Activated naive CD4-positive, alpha-beta T cell treated with anti-CD3 and anti-CD28 coated beads, Interleukin-2, amount 10 ng/mL, durations not matched to agents 7 days and 5 days (primary cell): ENCODE data around the gene SHROOM3.
"Not testable (repeated sequence)": the region's sequence is repeated elsewhere in the genome, so short reads cannot be mapped to it uniquely, and the experiment has no call there.

Experiments
- CTCF ChIA-PET: fragments of 350-600 bp; sonication (Branson Sonifier 250); formaldehyde crosslinking; loops from one replicate; lab custom pipeline; 2021; ENCODE audit warnings: antibody characterized with exemption; lab: Charles Lee
- DNase-seq: peaks from one replicate; pipeline ENCODE4 v3.0.0-alpha.2; 2020
- H3K27ac Mint-ChIP-seq: one replicate; pipeline ENCODE4 v1.8.0; 2021; ENCODE audit warnings: mild to moderate bottlenecking, moderate library complexity, mixed read lengths
- H3K27me3 Mint-ChIP-seq: one replicate; pipeline ENCODE4 v1.8.0; 2021; ENCODE audit warnings: mild to moderate bottlenecking, mixed read lengths
- H3K36me3 Mint-ChIP-seq: one replicate; pipeline ENCODE4 v1.8.0; 2021; ENCODE audit warnings: mixed read lengths
- H3K4me1 Mint-ChIP-seq: one replicate; pipeline ENCODE4 v1.8.0; 2021; ENCODE audit warnings: mixed read lengths
- H3K4me3 Mint-ChIP-seq: one replicate; pipeline ENCODE4 v1.8.0; 2021; ENCODE audit warnings: mild to moderate bottlenecking, moderate library complexity, mixed read lengths
- H3K9me3 Mint-ChIP-seq: one replicate; pipeline ENCODE4 v1.8.0; 2021; ENCODE audit warnings: mixed read lengths

The SHROOM3 gene

DNA sequence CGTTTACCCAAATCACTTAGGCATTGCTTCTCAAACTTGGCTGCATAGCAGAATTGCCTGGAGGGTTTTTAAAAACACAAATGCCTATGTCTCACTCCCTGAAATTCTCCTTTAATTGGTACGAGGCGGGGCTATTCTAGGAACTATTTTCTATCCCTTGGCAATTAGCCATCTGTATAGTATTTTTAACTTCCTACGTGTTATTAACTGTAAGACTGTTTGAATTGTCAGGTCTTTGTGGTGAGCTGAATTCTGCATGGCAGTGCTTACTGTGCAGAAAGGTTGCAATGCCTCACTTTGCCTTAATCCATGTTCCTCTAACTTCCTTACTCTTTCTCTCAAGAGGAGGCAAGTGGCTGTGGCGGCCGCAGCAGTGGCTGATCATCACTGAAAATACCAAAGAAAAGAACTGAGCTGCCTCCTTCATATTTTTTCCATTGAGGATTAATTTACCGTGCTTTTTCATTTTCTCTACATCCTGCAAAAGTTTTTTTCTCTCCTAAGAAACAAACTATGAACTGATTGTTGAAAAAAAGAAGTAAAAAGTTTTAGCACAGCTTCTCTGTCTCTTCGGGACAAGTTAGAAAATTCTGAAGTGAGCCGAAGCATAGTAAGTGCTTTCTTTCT lies at the start of gene SHROOM3:
Gene SHROOM3, plus strand, starts transcription at position 329 of the 627 bp plus-strand sequence. CDS start 824 bp downstream, outside the sequence.
- Mint-ChIP-seq H3K36me3 (no peaks in the 10 kb centered on the region), H3K4me1 (no peaks in the 10 kb centered on the region), H3K9me3 (no peaks in the 10 kb centered on the region), H3K27ac (no peak within 1 kb of the TSS), H3K27me3 (peaks cover 39% of the 10 kb centered on the region), H3K4me3 (no peak within 1 kb of the TSS)
- DNase-seq: no peak
- CTCF ChIA-PET: interaction anchor here (6.5 kb wide), 1 partner anchor 67 kb away, joined by 54 read pairs; no protein-coding TSS in a partner anchor

- no peak overlapping the region for H3K4me3 Mint-ChIP-seq
- H3K9me3 Mint-ChIP-seq: peaks cover 4% of the 10 kb centered on the region
- no peaks in the 10 kb centered on the region for H3K4me1 Mint-ChIP-seq
- no peaks in the 10 kb centered on the region for H3K36me3 Mint-ChIP-seq
- H3K27me3 Mint-ChIP-seq: peaks cover 16% of the 10 kb centered on the region
- CTCF ChIA-PET: no interaction called here
- DNase-seq: no peak
- H3K27ac Mint-ChIP-seq: no peak overlapping the region
Observed at GRCh38 chr4:76385974-76386373, 49.1 kb upstream of the SHROOM3 start.

- peaks cover 13% of the 10 kb centered on the region for H3K27me3 Mint-ChIP-seq
- no peaks in the 10 kb centered on the region for H3K4me1 Mint-ChIP-seq
- H3K27ac Mint-ChIP-seq: no peak overlapping the region
- CTCF ChIA-PET: interaction anchor here (2.3 kb wide), 1 partner anchor 8 kb away, joined by 10 read pairs; no protein-coding TSS in a partner anchor
- peaks cover 4% of the 10 kb centered on the region for H3K9me3 Mint-ChIP-seq
- no peak for DNase-seq
- no peak overlapping the region for H3K4me3 Mint-ChIP-seq
- no peaks in the 10 kb centered on the region for H3K36me3 Mint-ChIP-seq
Observed at GRCh38 chr4:76386566-76387305, 48.3 kb upstream of the SHROOM3 start.

GRCh38 chr4:76388160-76388908 lies 46.7 kb upstream of the SHROOM3 start:
- DNase-seq: no peak
- Mint-ChIP-seq H3K27ac (no peak overlapping the region), H3K9me3 (peaks cover 4% of the 10 kb centered on the region), H3K36me3 (no peaks in the 10 kb centered on the region), H3K4me3 (no peak overlapping the region), H3K4me1 (no peaks in the 10 kb centered on the region), H3K27me3 (peaks cover 10% of the 10 kb centered on the region)
- CTCF ChIA-PET: interaction anchor here (0.9 to 2.3 kb wide), 2 partner anchors 10 to 136 kb away, joined by 3 to 10 read pairs; no protein-coding TSS in a partner anchor

GRCh38 chr4:76401654-76402053 lies 33.4 kb upstream of the SHROOM3 start:
- Mint-ChIP-seq H3K9me3 (no peaks in the 10 kb centered on the region), H3K4me3 (no peak overlapping the region), H3K36me3 (no peaks in the 10 kb centered on the region), H3K4me1 (no peaks in the 10 kb centered on the region), H3K27ac (no peak overlapping the region), H3K27me3 (peaks cover 16% of the 10 kb centered on the region)
- CTCF ChIA-PET: no interaction called here
- DNase-seq: no peak

DNA sequence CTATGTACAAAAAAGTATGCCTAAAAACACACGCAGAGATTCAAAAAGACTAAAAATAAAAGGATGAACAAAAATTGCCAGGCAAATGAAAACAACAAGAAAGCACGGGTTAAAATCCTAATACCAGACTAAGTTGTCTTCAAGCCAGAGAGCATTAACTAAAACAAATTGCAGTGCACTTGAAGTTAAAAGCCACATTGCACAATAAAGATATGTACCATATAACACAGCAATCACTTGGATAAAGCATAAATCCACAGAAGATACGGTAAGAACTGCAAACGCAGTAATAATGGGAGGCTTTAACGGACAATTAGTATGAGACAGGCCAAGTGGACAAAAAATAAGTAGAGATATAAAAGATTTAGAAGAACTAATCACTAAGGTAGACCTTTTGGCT lies 28.9 kb upstream of the SHROOM3 start:
- no peaks in the 10 kb centered on the region for H3K36me3 Mint-ChIP-seq
- CTCF ChIA-PET: no interaction called here
- H3K27me3 Mint-ChIP-seq: peaks cover 16% of the 10 kb centered on the region
- H3K27ac Mint-ChIP-seq: no peak overlapping the region
- H3K4me3 Mint-ChIP-seq: no peak overlapping the region
- no peaks in the 10 kb centered on the region for H3K4me1 Mint-ChIP-seq
- no peak for DNase-seq
- H3K9me3 Mint-ChIP-seq: no peaks in the 10 kb centered on the region

GRCh38 chr4:76407440-76408119 lies 27.4 kb upstream of the SHROOM3 start:
- H3K27ac Mint-ChIP-seq: no peak overlapping the region
- H3K36me3 Mint-ChIP-seq: no peaks in the 10 kb centered on the region
- no peaks in the 10 kb centered on the region for H3K9me3 Mint-ChIP-seq
- CTCF ChIA-PET: no interaction called here
- no peaks in the 10 kb centered on the region for H3K4me1 Mint-ChIP-seq
- no peak for DNase-seq
- no peak overlapping the region for H3K4me3 Mint-ChIP-seq
- H3K27me3 Mint-ChIP-seq: peaks cover 5% of the 10 kb centered on the region

DNA sequence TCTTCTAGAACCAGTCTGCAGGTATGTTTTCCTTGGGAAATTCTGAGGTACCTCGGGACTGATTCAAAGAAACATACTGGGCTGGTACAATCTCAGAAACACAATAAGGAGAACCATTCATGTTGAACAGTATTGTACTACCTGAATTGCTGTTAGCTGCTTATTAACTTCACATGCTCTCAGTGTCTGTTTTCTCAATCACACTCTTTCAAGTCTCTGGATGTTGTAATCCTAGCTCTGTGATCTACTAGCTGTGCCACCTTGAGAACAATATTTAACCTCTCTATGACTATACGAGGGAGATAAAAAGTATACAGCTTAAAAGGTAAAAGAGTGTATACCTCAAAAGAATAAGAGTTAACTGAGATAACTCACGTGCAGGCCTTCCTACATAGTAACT lies 24.4 kb upstream of the SHROOM3 start:
- Mint-ChIP-seq H3K4me1 (no peaks in the 10 kb centered on the region), H3K27me3 (no peaks in the 10 kb centered on the region), H3K9me3 (no peaks in the 10 kb centered on the region), H3K4me3 (no peak overlapping the region), H3K36me3 (no peaks in the 10 kb centered on the region), H3K27ac (no peak overlapping the region)
- CTCF ChIA-PET: no interaction called here
- DNase-seq: no peak

GRCh38 chr4:76420188-76420761 lies 14.8 kb upstream of the SHROOM3 start:
- CTCF ChIA-PET: no interaction called here
- Mint-ChIP-seq H3K27me3 (peaks cover 35% of the 10 kb centered on the region), H3K4me1 (peaks cover 7% of the 10 kb centered on the region), H3K4me3 (no peak overlapping the region), H3K36me3 (no peaks in the 10 kb centered on the region), H3K9me3 (no peaks in the 10 kb centered on the region), H3K27ac (no peak overlapping the region)
- no peak for DNase-seq

- DNase-seq: peak; percentile 33
- Mint-ChIP-seq H3K9me3 (no peaks in the 10 kb centered on the region), H3K27me3 (peaks cover 35% of the 10 kb centered on the region), H3K4me1 (peaks cover 7% of the 10 kb centered on the region), H3K27ac (no peak within 1 kb of the TSS), H3K4me3 (peak within 1 kb of the TSS; percentile 36), H3K36me3 (no peaks in the 10 kb centered on the region)
- CTCF ChIA-PET: interaction anchor here (1.5 kb wide), 1 partner anchor 10 kb away, joined by 4 read pairs; no protein-coding TSS in a partner anchor
Observed at GRCh38 chr4:76420762-76421581, 14.1 kb upstream of the SHROOM3 start, which contains the start of gene CCDC158. Gene CCDC158 (minus strand): TSS chr4:76421141. CDS start chr4:76403207, 17,934 bp downstream.

DNA sequence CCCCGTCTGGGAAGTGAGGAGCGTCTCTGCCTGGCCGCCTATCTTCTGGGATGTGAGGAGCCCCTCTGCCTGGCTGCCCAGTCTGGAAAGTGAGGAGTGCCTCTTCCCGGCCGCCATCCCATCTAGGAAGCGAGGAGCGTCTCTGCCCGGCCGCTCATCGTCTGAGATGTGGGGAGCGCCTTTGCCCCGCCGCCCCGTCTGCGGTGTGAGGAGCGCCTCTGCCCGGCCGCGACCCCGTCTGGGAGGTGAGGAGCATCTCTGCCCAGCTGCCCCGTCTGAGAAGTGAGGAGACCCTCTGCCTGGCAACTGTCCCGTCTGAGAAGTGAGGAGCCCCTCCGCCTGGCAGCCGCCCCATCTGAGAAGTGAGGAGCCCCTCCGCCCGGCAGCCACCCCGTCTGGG lies 11.9 kb upstream of the SHROOM3 start:
- H3K9me3 Mint-ChIP-seq, H3K4me3 Mint-ChIP-seq, H3K36me3 Mint-ChIP-seq, CTCF ChIA-PET, H3K4me1 Mint-ChIP-seq, DNase-seq, H3K27ac Mint-ChIP-seq: not testable (repeated sequence)
- H3K27me3 Mint-ChIP-seq: peaks cover 31% of the 10 kb centered on the region

DNA sequence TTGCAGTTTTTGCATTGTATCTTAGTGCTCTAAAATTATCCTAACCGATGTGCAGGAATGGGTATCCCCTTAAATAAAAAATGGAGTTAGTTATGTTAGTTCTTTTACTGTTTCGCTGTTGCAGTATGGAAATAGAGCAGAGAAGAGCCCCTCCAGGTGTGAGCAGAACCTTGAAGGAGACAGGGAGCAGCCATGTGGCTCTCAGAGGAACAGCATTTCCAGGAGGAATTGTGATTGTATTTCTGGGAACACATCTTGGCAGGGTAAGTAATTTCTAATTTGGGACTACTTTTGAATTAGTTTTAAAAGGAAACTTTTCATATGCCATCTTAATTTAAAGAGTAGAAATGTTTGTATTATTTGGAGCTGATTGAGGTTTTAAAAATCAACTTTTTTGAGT lies 8.8 kb upstream of the SHROOM3 start:
- CTCF ChIA-PET: no interaction called here
- Mint-ChIP-seq H3K4me1 (peaks cover 3% of the 10 kb centered on the region), H3K36me3 (no peaks in the 10 kb centered on the region)

GRCh38 chr4:76429636-76430035 lies 5.4 kb upstream of the SHROOM3 start:
- Mint-ChIP-seq H3K4me1 (no peaks in the 10 kb centered on the region), H3K4me3 (no peak overlapping the region), H3K36me3 (no peaks in the 10 kb centered on the region), H3K9me3 (no peaks in the 10 kb centered on the region), H3K27ac (no peak overlapping the region), H3K27me3 (peaks cover 10% of the 10 kb centered on the region)
- no peak for DNase-seq
- CTCF ChIA-PET: interaction anchor here (6.5 kb wide), 1 partner anchor 72 kb away, joined by 54 read pairs; no protein-coding TSS in a partner anchor

More for the DNA sequence above, 8.8 kb upstream of the SHROOM3 start:
- H3K9me3 Mint-ChIP-seq: no peaks in the 10 kb centered on the region
- H3K4me3 Mint-ChIP-seq: no peak overlapping the region
- peaks cover 19% of the 10 kb centered on the region for H3K27me3 Mint-ChIP-seq
- no peak overlapping the region for H3K27ac Mint-ChIP-seq
- DNase-seq: no peak
